NCI-H1048 (cell line): ENCODE measurements around the gene PRDM7.
"Not testable (repeated sequence)": the region's sequence is repeated elsewhere in the genome, so short reads cannot be mapped to it uniquely, and the experiment has no call there.

ENCODE experiments used
- DNase-seq: peaks from one replicate; lab custom pipeline; 2025; lab: John Stamatoyannopoulos, UW

Gene PRDM7

DNA sequence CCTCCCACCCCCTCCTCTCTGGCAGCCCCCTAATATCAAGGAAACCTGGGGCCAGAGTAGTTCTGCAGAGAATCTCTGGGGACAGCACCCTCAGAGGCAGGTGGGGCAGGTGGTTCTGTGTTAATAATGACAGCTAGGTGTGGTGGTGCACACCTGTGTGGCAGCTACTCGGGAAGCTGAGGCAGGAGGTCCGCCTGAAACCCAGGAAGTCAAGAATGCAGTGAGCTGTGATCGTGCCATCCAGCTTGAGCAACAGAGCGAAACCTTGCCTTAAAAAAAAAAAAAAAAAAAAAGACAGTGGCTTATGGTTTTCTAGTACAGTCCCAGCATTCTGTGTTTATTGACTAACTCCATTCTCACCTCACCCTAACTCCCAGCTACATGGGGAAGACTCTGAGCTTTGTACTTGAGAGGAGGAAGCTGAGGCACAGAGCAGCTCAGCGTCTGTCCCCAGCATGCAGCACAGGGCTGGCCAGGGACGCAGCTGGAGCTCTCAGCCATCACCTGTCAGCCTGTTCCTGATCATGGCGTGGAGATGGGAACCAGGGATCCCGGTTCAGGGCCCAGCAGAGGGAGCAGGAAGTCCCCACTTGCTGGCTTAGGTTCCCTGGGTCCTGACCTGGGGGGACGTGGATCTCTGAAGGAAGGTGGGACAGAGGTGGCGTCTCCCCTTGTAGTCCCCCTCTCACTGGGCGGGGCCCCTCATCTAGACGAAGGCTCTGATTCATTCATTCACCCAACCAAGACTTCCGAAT is 64.0 kb downstream of the PRDM7 start:
- DNase-seq = no peak

DNA sequence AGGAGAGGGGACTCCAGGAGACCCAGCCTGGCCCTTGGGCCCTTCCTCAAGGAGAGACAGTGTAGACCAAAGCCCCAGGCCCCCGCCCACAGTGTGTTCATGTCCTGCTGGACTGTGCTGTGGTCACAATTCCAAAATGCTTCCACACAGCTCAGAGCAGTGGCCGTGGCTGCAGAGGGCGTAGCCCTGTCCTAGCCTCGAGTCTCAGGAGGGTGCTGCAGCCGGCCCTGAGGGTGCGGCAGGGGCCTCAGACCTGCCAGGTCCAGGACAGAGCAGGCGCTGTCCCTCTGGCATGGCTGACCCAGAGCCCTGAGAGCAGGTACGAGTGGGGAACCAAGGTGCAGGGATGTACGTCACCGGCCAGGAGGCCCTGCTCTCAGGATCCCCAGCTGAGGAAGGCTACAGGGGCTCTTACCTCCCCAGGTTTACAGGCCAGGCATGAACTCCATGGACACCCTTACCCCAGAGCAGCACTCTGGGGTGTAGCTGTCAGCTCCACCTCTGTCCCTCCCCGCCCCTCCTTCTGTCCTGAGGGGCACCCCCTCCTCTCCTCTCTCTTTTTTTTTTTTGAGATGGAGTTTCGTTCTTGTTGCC is 65.1 kb downstream of the PRDM7 start:
- no peak for DNase-seq

DNA sequence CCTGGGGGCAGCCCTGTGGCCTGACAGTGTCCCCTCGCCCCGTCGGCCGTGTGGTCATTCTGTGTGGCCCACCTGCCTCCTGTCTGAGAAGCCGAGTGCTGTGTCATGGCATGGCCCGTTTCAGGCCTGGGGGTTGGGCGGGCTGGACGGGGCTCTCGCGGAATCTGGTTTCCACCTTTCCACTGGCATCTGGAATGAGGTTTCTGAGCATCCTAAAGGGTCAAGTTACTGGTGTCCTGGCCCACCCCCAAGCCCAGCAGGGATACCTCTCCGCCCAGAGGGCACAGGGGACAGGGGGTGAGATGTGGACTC is 65.7 kb downstream of the PRDM7 start:
- no peak for DNase-seq

DNA sequence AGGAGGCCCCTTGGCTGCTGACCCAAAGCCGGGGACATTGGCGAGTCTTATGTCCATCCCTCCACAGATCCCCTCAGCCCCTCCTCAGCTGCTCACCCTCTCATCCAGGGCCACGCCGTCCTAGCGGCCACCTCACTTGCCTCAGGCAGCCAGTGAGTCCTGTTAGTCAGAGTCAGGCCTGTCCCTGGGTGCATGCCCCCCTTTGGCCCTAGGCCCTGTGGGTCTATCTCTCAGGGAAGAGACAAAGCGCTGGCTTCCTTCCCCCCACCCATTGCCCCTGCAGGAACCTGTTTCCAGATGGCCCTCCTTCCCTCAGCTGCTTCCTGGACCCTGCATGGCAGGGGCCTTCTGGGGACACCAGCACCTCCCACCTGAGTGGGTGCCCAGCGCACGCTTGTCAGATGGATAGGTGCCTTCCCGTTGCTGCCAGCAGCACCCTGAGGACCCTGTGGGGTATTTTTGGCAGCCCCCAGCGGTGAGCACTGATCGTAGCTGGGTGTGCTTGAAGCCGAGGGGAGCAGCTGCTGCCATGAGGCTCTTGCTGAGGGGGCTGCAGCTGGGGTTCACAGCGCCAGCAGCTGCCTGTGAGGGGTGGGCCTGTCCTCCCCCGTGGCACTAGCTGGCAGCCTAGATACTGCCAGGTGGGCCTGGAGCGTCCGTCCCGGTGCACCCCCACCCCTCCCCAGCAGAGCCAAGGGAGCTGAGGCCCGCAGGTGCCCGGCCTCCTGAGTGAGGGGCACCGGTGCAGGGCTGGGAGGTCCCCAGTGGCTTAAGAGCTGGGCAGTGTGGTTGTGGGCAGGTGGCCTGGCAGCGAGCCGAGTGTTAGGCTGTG is 66.2 kb downstream of the PRDM7 start:
- no peak for DNase-seq

DNA sequence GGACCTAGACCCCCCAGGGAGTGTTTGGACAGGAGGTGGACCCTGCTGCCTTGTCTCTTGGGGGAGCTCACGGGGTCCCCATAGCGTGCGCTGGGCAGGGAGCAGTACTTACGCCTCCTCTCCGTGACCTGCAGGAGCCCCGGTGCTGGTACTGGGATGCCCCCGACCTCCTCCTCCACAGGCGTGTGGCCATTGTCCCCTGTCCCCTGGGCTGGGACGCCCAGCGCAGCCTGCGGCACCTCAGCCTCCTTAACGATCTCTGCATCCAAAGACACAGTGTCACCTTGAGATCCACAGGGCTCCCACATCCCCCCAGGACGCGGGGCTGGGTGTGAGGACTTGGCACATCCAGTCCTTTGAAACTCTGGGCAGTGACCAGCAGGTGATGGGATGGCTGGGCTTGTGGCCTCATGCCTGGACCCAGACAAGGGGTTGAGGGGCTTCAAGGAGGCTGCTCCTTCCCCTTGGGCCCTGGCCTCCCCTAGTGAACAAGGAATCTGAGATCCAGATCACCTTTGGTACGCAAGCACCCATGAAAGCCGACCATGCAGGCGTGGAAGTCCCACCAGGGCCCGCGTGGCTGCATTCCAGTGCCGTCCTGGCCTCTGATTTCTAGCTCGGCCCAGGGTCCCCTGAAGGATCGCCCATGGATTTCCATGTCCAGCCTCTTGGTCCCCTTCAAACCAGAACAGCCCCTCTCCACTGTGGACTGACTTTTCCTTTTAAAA is 67.8 kb downstream of the PRDM7 start:
- no peak for DNase-seq

DNA sequence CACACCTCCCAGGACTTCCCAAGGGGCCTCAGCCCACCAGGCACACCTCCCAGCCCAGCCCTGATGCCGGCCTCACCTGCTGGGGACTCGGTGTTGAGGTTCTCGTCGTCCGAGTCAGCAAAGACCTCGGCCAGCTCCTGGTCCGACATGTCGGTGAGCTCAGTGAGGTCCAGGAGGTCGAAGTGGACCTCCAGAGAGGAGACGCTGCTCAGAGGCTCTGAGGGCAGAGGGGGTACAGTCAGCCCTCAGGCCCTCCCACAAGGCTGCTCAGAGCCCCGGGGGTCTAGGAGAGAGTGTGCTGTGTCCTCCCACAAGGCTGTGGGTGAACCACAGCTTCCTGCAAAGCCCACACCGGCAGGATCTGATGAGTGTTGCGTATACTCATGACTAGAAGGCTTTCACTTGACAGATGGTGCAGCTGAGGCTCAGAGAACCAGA is 68.4 kb downstream of the PRDM7 start:
- DNase-seq = no peak

DNA sequence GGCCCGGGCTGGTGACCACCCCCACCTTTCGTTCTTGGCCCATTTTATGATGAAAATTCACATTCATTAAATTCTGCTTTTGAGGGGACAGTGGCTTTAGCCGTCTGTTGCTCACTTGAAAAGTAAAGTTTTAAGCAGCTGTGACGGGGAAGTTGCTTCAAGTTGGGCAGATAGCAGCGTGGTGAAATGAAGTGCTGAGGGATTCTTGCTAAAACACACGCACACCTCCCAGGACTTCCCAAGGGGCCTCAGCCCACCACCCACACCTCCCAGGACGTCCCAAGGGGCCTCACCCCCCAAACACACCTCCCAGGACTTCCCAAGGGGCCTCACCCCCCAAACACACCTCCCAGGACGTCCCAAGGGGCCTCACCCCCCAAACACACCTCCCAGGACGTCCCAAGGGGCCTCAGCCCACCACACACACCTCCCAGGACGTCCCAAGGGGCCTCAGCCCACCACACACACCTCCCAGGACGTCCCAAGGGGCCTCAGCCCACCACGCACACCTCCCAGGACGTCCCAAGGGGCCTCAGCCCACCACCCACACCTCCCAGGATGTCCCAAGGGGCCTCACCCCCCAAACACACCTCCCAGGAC is 69.4 kb downstream of the PRDM7 start:
- DNase-seq = not testable (repeated sequence)

DNA sequence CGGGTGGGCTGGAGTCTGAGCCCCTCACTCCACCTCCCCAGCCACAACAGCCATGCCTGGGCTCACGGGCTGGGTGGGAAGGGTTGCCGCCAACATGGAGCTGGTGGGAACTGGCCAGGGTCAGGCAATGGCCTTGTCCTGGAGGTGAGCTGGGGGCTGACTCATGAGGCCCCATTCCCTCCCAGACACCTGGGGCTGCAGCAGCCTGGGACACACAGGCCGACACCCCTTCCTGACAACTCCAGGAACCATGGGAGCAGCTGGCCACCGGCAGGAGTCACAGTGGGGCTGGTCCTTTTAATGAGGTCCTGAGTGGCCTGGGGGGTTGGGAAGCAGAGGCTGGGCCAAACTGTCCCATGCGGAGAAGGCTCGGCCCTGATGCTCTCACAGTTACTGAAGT is 70.1 kb downstream of the PRDM7 start:
- DNase-seq = no peak
